K562 (cell line): Measurements from ENCODE around the gene GPR4. TPM values are rescaled to one million over a fixed set of nuclear protein-coding genes. Genes with fewer than 3 reads are reported as not detected.

Experiments used
- CLOCK ChIP-seq: fragments of 250-450 bp; sonication (Bioruptor Pico); IDR thresholded peaks from 2 replicates; pipeline ENCODE4 v1.4.0; 2020; ENCODE audit warnings: mild to moderate bottlenecking, moderate library complexity, borderline replicate concordance
- DACH1 ChIP-seq: fragments of 450-650 bp; IDR thresholded peaks from 2 replicates; pipeline ENCODE4 v1.6.1; 2018; ENCODE audit not compliant: partially characterized antibody
- HBP1 ChIP-seq: fragments of 450-650 bp; formaldehyde crosslinking; IDR thresholded peaks from 2 replicates; pipeline ENCODE4 v1.4.0; 2022; ENCODE audit warnings: missing genetic modification characterization
- JUND ChIP-seq, 2 experiments: IDR thresholded peaks; 2 replicates in 1 of 2; 3 replicates in 1 of 2; pipeline ENCODE4 v1.6.1; 2011; ENCODE audit warnings: borderline replicate concordance in 2 of 2, low read depth in 2 of 2, low read length in 2 of 2, improper control_type of control experiment in 1 of 2, missing biosample characterization in 1 of 2, missing genetic modification characterization in 1 of 2, missing genetic modification reagents in 1 of 2
- KHSRP ChIP-seq: fragments of 450-650 bp; IDR thresholded peaks from 2 replicates; pipeline ENCODE4 v1.6.1; 2017
- NFYB ChIP-seq: IDR thresholded peaks from 2 replicates; pipeline ENCODE4 v1.6.1; 2011; ENCODE audit warnings: mild to moderate bottlenecking, moderate library complexity; ENCODE audit not compliant: insufficient read length; ENCODE audit errors: extremely low read depth
- NR4A1 ChIP-seq, 2 experiments: fragments of 250-450 bp in 1 of 2; fragments of 450-650 bp in 1 of 2; sonication (Bioruptor Pico) in 1 of 2; IDR thresholded peaks; 2 replicates each; pipeline versions ENCODE4 v1.4.0 to v1.6.1; 2016 to 2020; ENCODE audit warnings: mild to moderate bottlenecking in 2 of 2, missing compliant biosample characterization in 1 of 2, missing genetic modification characterization in 1 of 2, moderate library complexity in 1 of 2
- PREB ChIP-seq: sonication (generic); formaldehyde crosslinking; IDR thresholded peaks from 2 replicates; pipeline ENCODE4 v1.8.1; 2023; ENCODE audit warnings: mild to moderate bottlenecking, missing genetic modification reagents
- PTBP1 ChIP-seq: fragments of 200-400 bp; formaldehyde crosslinking; IDR thresholded peaks from 2 replicates; pipeline ENCODE4 v1.6.1; 2017; ENCODE audit warnings: low read depth, low read length
- PTTG1 ChIP-seq: fragments of 450-650 bp; IDR thresholded peaks from 2 replicates; pipeline ENCODE4 v1.6.1; 2016; ENCODE audit warnings: low read depth, mild to moderate bottlenecking, missing genetic modification characterization, missing compliant biosample characterization
- RCOR1 ChIP-seq, 2 experiments: IDR thresholded peaks; 2 replicates each; pipeline ENCODE4 v1.6.1; 2012; ENCODE audit warnings: low read depth in 2 of 2, low read length in 2 of 2, borderline replicate concordance in 1 of 2, improper control_type of control experiment in 1 of 2
- SAP30 ChIP-seq: fragments of 200-600 bp; sonication (generic); IDR thresholded peaks from 2 replicates; pipeline ENCODE4 v1.6.1; 2012; ENCODE audit warnings: borderline replicate concordance, low read depth, mild to moderate bottlenecking, moderate library complexity, low read length, control low read depth, inconsistent platforms; ENCODE audit not compliant: insufficient read depth, poor library complexity, severe bottlenecking
- TARDBP ChIP-seq: fragments of 450-650 bp; IDR thresholded peaks from 2 replicates; pipeline ENCODE4 v1.6.1; 2016
- ZBTB2 ChIP-seq: fragments of 450-650 bp; IDR thresholded peaks from 2 replicates; pipeline ENCODE4 v1.6.1; 2016; ENCODE audit warnings: antibody characterized with exemption
- ZNF197 ChIP-seq: fragments of 200-800 bp; sonication (Bioruptor generic); IDR thresholded peaks from 2 replicates; pipeline ENCODE4 v1.6.1; 2016; ENCODE audit warnings: low read depth, missing genetic modification characterization, missing compliant biosample characterization
- ZNF395 ChIP-seq: fragments of 200-800 bp; sonication (Bioruptor generic); IDR thresholded peaks from 2 replicates; pipeline ENCODE4 v1.6.1; 2017; ENCODE audit warnings: missing genetic modification characterization, missing compliant biosample characterization
- ZNF589 ChIP-seq: fragments of 200-800 bp; sonication (Bioruptor generic); IDR thresholded peaks from 2 replicates; pipeline ENCODE4 v1.6.1; 2016; ENCODE audit warnings: low read depth, missing genetic modification characterization, missing compliant biosample characterization
- polyA plus RNA-seq, 8 experiments: library from polyadenylated mRNA; depleted of rRNA in 4 of 8; stranded (reverse) in 5 of 8; unstranded in 3 of 8; fragments of >200 nt; fragmentation: Nextera tagmentation in 2 of 8; fragmentation: Illumina TruSeq in 1 of 8; extraction: Ambion mirVana in 2 of 8; extraction: Trizol in 1 of 8; gene quantifications; 2 replicates each; pipeline versions ENCODE4 v1.2.1 to v1.2.3, GENCODE V29; 2011 to 2014; ENCODE audit warnings: inconsistent platforms in 1 of 8, missing spikeins in 1 of 8
- total RNA-seq, 7 experiments: library from RNA; depleted of rRNA in 6 of 7; stranded (reverse); fragments of >200 nt in 6 of 7; fragmentation: Illumina TruSeq in 2 of 7; extraction: Trizol in 2 of 7; gene quantifications; 2 replicates each; pipeline versions ENCODE4 v1.2.1 to v1.2.3, GENCODE V29; 2011 to 2021; ENCODE audit warnings: low replicate concordance in 1 of 7

GPR4 gene
- total and polyA plus RNA-seq, 9 of the 15 experiments (the other 6 are each of a cell fraction or from before 2014, with no cell fraction given) = 0.03 to 0.09 (median 0.04) TPM; not detected in 5

GRCh38 chr19:45584332-45585157, 17.5 kb downstream of the GPR4 start, which contains the start of gene OPA3 (continued):
- TF ChIP-seq ZNF589 (CRISPR knock-in tag) (no peak), NR4A1 (CRISPR knock-in tag; IDR thresholded peaks at IDR 0.05) (0 out of 2 replicates have a peak, but pooled peaks have one; percentile 14), NR4A1 (tag; IDR thresholded peaks at IDR 0.05) (no peak), KHSRP (peak; percentile 90), PTBP1 (no peak), CLOCK (CRISPR knock-in tag) (0 out of 2 replicates have a peak, but pooled peaks have one; percentile 47), RCOR1 (IDR thresholded peaks at IDR 0.05; ENCODE audit: borderline replicate concordance in 1 of 2, low read depth in 2 of 2, low read length in 2 of 2) (no peak), HBP1 (CRISPR knock-in tag) (no peak), TARDBP (peak; percentile 96), JUND (IDR thresholded peaks at IDR 0.05; ENCODE audit: borderline replicate concordance, low read depth, low read length) (peak; percentile 84), JUND (tag; IDR thresholded peaks at IDR 0.05; ENCODE audit: borderline replicate concordance, low read depth, low read length) (peak; percentile 83; the same call in 2 of the 3 replicates), ZNF395 (CRISPR knock-in tag) (peak; percentile 64; the same call in 1 of the 2 replicates), DACH1 (no peak), NFYB (peak; percentile 85), ZBTB2 (peak; percentile 100), ZNF197 (0 out of 2 replicates have a peak, but pooled peaks have one; percentile 3), SAP30 (no peak), PREB (no peak), PTTG1 (tag) (no peak)
